ENCODE data around the gene CACNA1E. TPM values are rescaled to one million over a fixed set of nuclear protein-coding genes. Genes with fewer than 3 reads are reported as not detected.
"Not testable (repeated sequence)": the region's sequence is repeated elsewhere in the genome, so short reads cannot be mapped to it uniquely, and the experiment has no call there.

The CACNA1E gene
- total RNA-seq, 3 donors from 2014 or later (not counting 1 experiment from before 2014, with no cell fraction given): 0.40 TPM; not detected in 2

DNA sequence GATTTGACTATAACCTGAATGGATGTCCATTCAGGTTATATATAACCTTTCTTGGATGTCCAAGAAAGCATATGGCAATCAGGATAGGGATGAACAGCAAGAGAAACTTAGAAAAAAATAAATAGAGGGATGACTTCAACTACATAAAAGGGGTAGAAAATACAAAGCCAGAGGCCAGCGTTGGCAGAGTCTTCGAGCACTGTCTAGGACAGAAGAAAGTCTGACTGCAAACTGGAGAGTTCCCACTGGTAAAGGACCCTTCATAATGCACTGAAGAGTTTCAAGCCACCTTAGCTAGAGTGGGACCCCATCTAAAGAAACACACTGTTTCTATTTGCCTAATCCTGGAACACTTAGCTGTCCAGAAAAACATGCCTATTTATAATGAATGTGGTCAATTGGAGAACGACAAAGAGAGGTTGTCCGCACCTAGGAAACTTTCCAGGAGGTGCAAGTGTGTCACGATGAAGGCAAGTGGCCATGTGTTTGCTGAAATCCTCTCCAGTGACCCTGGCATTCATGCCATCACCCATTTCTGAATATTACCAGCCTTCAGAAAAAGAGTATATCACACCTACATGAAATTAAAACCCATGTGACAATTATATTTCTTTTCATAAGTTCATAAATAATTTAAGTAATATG is 362.8 kb downstream of the CACNA1E start:
- Mint-ChIP-seq H3K4me1 (no peaks in the 10 kb centered on the region), H3K27ac (no peak overlapping the region), H3K4me3 (no peak overlapping the region), H3K36me3 (no peaks in the 10 kb centered on the region), H3K27me3 (ENCODE audit: low read depth in 2 of 2) (no peaks in the 10 kb centered on the region), H3K9me3 (peaks cover 1 to 14% of the 10 kb centered on the region in 2 donors)
- Histone ChIP-seq H3K27me3 (ENCODE audit: control insufficient read depth, insufficient read depth, low read length) (no peaks in the 10 kb centered on the region), H3K4me3 (ENCODE audit: low read length) (no peak overlapping the region), H3K4me1 (ENCODE audit: control insufficient read depth, insufficient read depth, low read length) (no peaks in the 10 kb centered on the region), H3K9me3 (ENCODE audit: control insufficient read depth, insufficient read depth, low read length) (no peaks in the 10 kb centered on the region), H3K27ac (ENCODE audit: low read length) (no peak overlapping the region), H3K36me3 (ENCODE audit: control insufficient read depth, insufficient read depth, low read length) (no peaks in the 10 kb centered on the region)
- DNase-seq (no peak), ATAC-seq (no peak)
- 88% methylated on average over 5 of the region's 5 CpGs for WGBS (ENCODE audit: insufficient coverage)
- intact Hi-C loops (cut with micrococcal nuclease): no loop called here
- no peak for TF ChIP-seq CTCF (IDR thresholded peaks at IDR 0.05)

DNA sequence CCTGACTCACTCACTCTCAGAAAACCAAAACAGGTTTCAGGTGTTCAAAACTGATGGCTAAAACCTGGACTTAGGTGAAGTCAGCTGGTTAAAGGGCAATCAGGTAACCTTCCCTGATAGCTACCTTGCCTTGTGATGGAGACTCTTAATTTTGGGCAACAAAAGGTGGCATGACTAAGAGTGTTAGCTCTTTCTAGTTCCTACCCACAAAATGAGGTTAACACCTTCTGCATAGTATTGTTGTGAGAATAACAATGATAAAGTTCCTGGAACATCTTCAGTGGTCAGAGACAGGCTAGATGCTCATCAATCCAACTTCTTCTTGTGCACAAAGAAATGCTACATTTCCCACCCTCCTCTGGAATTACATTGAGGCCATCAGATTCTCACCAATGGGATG is 363.4 kb downstream of the CACNA1E start:
- Histone ChIP-seq H3K27me3 (ENCODE audit: control insufficient read depth, insufficient read depth, low read length) (no peaks in the 10 kb centered on the region), H3K4me1 (ENCODE audit: control insufficient read depth, insufficient read depth, low read length) (no peaks in the 10 kb centered on the region), H3K36me3 (ENCODE audit: control insufficient read depth, insufficient read depth, low read length) (no peaks in the 10 kb centered on the region), H3K9me3 (ENCODE audit: control insufficient read depth, insufficient read depth, low read length) (no peaks in the 10 kb centered on the region), H3K27ac (ENCODE audit: low read length) (no peak overlapping the region), H3K4me3 (ENCODE audit: low read length) (no peak overlapping the region)
- DNase-seq (no peak), ATAC-seq (no peak)
- H3K9me3 Mint-ChIP-seq: peaks cover 3 to 15% of the 10 kb centered on the region in 2 donors
- H3K27ac Mint-ChIP-seq: no peak overlapping the region
- H3K36me3 Mint-ChIP-seq: no peaks in the 10 kb centered on the region
- no peaks in the 10 kb centered on the region for H3K4me1 Mint-ChIP-seq
- no peaks in the 10 kb centered on the region for H3K27me3 Mint-ChIP-seq (ENCODE audit: low read depth in 2 of 2)
- no peak for TF ChIP-seq CTCF (IDR thresholded peaks at IDR 0.05)
- intact Hi-C loops (cut with micrococcal nuclease): no loop called here
- H3K4me3 Mint-ChIP-seq: no peak overlapping the region

- Histone ChIP-seq H3K4me1 (ENCODE audit: control insufficient read depth, insufficient read depth, low read length) (no peaks in the 10 kb centered on the region), H3K36me3 (ENCODE audit: control insufficient read depth, insufficient read depth, low read length) (no peaks in the 10 kb centered on the region), H3K9me3 (ENCODE audit: control insufficient read depth, insufficient read depth, low read length) (no peaks in the 10 kb centered on the region), H3K4me3 (ENCODE audit: low read length) (no peak overlapping the region), H3K27ac (ENCODE audit: low read length) (no peak overlapping the region), H3K27me3 (ENCODE audit: control insufficient read depth, insufficient read depth, low read length) (no peaks in the 10 kb centered on the region)
- Mint-ChIP-seq H3K27me3 (ENCODE audit: low read depth in 2 of 2) (no peaks in the 10 kb centered on the region), H3K9me3 (peaks cover 6 to 16% of the 10 kb centered on the region in 2 donors), H3K4me1 (no peaks in the 10 kb centered on the region), H3K4me3 (no peak overlapping the region), H3K36me3 (no peaks in the 10 kb centered on the region), H3K27ac (no peak overlapping the region)
- intact Hi-C loops (cut with micrococcal nuclease): no loop called here
- no peak for TF ChIP-seq CTCF (IDR thresholded peaks at IDR 0.05)
- WGBS (ENCODE audit: insufficient coverage): 63% methylated on average over 4 of the region's 4 CpGs
- ATAC-seq (no peak), DNase-seq (no peak)
Measured at GRCh38 chr1:181849071-181849470, 365.8 kb downstream of the CACNA1E start.

DNA sequence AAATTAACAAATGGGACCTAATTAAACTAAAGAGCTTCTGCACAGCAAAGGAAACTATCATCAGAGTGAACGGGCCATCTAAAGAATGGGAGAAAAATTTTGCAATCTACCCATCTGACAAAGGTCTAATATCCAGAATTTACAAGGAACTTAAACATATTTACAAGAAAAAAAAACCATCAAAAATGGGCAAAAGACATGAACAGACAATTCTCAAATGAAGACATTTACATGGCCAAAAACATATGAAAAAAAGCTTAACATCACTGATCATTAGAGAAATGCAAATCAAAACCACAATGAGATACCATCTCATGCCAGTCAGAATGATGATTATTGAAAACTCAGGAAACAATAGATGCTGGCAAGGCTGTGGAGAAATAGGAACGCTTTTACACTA is 370.9 kb downstream of the CACNA1E start:
- intact Hi-C loops (cut with micrococcal nuclease); DNase-seq; H3K36me3 ChIP-seq (ENCODE audit: control insufficient read depth, insufficient read depth, low read length); H3K27me3 ChIP-seq (ENCODE audit: control insufficient read depth, insufficient read depth, low read length); H3K27ac ChIP-seq (ENCODE audit: low read length); H3K27me3 Mint-ChIP-seq (ENCODE audit: low read depth in 2 of 2); H3K4me1 ChIP-seq (ENCODE audit: control insufficient read depth, insufficient read depth, low read length); H3K4me3 ChIP-seq (ENCODE audit: low read length); ATAC-seq; H3K4me1 Mint-ChIP-seq; H3K9me3 ChIP-seq (ENCODE audit: control insufficient read depth, insufficient read depth, low read length); H3K4me3 Mint-ChIP-seq; H3K36me3 Mint-ChIP-seq; H3K27ac Mint-ChIP-seq: not testable (repeated sequence)
- WGBS (ENCODE audit: insufficient coverage): 89% methylated on average over 2 of the region's 2 CpGs
- peaks cover 6 to 16% of the 10 kb centered on the region in 2 donors for H3K9me3 Mint-ChIP-seq

Data from natural killer cell (primary cell).